ENCODE measurements around the gene PRDX5. TPM values are rescaled to one million over a fixed set of nuclear protein-coding genes. Genes with fewer than 3 reads are reported as not detected.

Gene PRDX5
- total RNA-seq, 2 donors from 2014 or later: 235 to 289 TPM

DNA sequence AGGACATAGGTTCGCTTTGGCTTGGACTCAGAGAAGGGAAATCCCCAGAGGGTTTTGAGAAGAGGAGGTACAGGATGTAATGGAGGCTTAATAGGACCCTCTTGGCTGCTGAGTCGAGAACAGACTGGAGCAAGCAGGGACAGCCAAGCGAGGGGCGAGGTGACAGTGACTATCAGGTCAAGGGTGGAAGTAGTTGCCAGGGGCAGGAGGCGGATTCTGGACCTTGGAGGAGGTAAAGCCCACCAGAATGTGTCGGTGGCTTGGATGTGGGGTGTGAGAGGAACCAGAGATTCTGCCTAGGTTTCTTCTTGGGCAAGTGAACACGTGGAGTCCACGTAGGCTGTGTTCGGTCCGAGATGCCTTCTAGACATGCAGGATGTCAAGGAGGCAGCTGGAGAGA is 5.0 kb upstream of the PRDX5 start:
- Histone ChIP-seq H3K4me3 (ENCODE audit: low read length) (no peak overlapping the region), H3K9me3 (ENCODE audit: control insufficient read depth, low read length) (no peaks in the 10 kb centered on the region), H3K36me3 (ENCODE audit: control insufficient read depth, insufficient read depth, low read length) (peaks cover 28% of the 10 kb centered on the region), H3K4me1 (ENCODE audit: control insufficient read depth, insufficient read depth, low read length) (no peaks in the 10 kb centered on the region), H3K27ac (ENCODE audit: low read depth, low read length) (no peak overlapping the region), H3K27me3 (ENCODE audit: control insufficient read depth, insufficient read depth, low read length, poor library complexity, severe bottlenecking) (no peaks in the 10 kb centered on the region), H3K9ac (ENCODE audit: extremely low read depth, low read length, poor library complexity, severe bottlenecking) (no peak overlapping the region)
- H3K27ac Mint-ChIP-seq: peak overlapping the region; percentile 37
- TF ChIP-seq, protein P1, sequence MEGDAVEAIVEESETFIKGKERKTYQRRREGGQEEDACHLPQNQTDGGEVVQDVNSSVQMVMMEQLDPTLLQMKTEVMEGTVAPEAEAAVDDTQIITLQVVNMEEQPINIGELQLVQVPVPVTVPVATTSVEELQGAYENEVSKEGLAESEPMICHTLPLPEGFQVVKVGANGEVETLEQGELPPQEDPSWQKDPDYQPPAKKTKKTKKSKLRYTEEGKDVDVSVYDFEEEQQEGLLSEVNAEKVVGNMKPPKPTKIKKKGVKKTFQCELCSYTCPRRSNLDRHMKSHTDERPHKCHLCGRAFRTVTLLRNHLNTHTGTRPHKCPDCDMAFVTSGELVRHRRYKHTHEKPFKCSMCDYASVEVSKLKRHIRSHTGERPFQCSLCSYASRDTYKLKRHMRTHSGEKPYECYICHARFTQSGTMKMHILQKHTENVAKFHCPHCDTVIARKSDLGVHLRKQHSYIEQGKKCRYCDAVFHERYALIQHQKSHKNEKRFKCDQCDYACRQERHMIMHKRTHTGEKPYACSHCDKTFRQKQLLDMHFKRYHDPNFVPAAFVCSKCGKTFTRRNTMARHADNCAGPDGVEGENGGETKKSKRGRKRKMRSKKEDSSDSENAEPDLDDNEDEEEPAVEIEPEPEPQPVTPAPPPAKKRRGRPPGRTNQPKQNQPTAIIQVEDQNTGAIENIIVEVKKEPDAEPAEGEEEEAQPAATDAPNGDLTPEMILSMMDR (conservative IDR thresholded peaks at IDR 0.05): no peak
- H3K9me3 Mint-ChIP-seq: no peaks in the 10 kb centered on the region
- peaks cover 6% of the 10 kb centered on the region for H3K4me1 Mint-ChIP-seq
- H3K4me3 Mint-ChIP-seq: no peak overlapping the region
- H3K27me3 Mint-ChIP-seq (ENCODE audit: insufficient read depth): no peaks in the 10 kb centered on the region
- DNase-seq: no peak
- WGBS, 2 experiments (ENCODE audit: insufficient coverage in 1 of 2, insufficient read length in 1 of 2): 94 to 97% methylated on average over 10 of the region's 10 CpGs
- H3K36me3 Mint-ChIP-seq (ENCODE audit: low read depth): peaks cover 36% of the 10 kb centered on the region

DNA sequence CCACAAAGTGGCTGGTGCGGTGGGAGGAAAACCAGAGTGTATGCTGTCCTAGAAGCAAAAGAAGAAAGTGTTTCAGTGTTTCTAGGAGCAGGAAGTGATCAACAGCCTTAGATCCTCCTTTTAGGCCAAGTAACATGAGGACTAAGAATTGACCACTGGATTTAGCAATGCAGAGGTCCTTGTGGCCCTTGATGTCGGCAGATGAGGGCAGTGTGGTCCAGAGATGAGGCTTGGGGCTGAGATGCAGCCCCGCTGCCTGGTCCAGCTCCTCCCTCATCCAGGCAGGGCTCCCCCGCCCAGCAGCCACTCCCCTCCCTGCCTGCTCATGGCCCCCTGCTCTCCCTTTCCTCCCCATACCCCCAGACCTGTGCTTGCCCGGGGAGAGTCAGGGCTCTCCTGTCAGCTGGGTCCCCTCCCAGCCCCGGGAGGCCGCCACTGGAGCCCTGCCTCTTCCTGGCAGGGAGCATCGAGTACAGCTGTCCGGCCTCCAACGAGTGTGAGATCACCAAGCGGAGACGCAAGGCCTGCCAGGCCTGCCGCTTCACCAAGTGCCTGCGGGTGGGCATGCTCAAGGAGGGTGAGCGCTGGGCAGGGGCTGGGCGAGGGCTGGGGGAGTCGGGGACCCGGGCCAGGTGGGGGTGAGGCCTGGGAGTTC is 4.3 kb upstream of the PRDX5 start:
- H3K27ac ChIP-seq (ENCODE audit: low read depth, low read length): no peak overlapping the region
- no peaks in the 10 kb centered on the region for H3K27me3 ChIP-seq (ENCODE audit: control insufficient read depth, insufficient read depth, low read length, poor library complexity, severe bottlenecking)
- TF ChIP-seq, protein P1 (conservative IDR thresholded peaks at IDR 0.05): no peak
- no peak overlapping the region for H3K27ac Mint-ChIP-seq
- H3K27me3 Mint-ChIP-seq (ENCODE audit: insufficient read depth): no peaks in the 10 kb centered on the region
- no peaks in the 10 kb centered on the region for H3K9me3 Mint-ChIP-seq
- H3K4me3 ChIP-seq (ENCODE audit: low read length): no peak overlapping the region
- 92% methylated on average over 10 to 18 of the region's 18 CpGs for WGBS, 2 experiments (ENCODE audit: insufficient coverage in 1 of 2, insufficient read length in 1 of 2)
- H3K9ac ChIP-seq (ENCODE audit: extremely low read depth, low read length, poor library complexity, severe bottlenecking): no peak overlapping the region
- H3K4me3 Mint-ChIP-seq: no peak overlapping the region
- H3K9me3 ChIP-seq (ENCODE audit: control insufficient read depth, low read length): no peaks in the 10 kb centered on the region
- no peak for DNase-seq
- H3K36me3 ChIP-seq (ENCODE audit: control insufficient read depth, insufficient read depth, low read length): peaks cover 28% of the 10 kb centered on the region
- peaks cover 6% of the 10 kb centered on the region for H3K4me1 Mint-ChIP-seq
- H3K4me1 ChIP-seq (ENCODE audit: control insufficient read depth, insufficient read depth, low read length): no peaks in the 10 kb centered on the region
- peaks cover 36% of the 10 kb centered on the region for H3K36me3 Mint-ChIP-seq (ENCODE audit: low read depth)

DNA sequence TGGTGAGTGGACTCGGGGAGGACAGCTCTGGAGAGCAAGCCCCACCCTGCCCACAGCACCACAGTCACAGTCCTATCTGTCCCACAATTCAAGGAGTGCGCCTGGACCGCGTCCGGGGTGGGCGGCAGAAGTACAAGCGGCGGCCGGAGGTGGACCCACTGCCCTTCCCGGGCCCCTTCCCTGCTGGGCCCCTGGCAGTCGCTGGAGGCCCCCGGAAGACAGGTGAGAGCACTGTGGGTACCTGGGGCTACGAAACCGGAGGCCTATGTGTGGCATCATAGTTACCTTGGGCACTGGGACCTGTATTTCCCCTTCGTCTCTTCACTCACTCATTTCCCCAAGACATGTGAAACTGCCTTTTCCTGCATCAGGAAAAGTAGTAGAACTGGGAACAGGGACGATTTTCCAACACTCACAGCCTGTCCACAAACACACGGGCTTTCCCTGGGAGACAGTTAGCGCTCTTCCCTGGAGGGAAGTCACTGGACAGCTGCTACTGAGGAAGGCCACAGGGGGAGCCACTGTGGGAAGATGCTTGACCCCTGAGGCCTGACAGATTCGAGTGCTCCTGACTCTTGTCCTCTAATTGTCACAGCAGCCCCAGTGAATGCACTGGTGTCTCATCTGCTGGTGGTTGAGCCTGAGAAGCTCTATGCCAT is 3.6 kb upstream of the PRDX5 start:
- 94% methylated on average over 12 to 19 of the region's 19 CpGs for WGBS, 2 experiments (ENCODE audit: insufficient coverage in 1 of 2, insufficient read length in 1 of 2)
- no peaks in the 10 kb centered on the region for H3K9me3 ChIP-seq (ENCODE audit: control insufficient read depth, low read length)
- H3K9ac ChIP-seq (ENCODE audit: extremely low read depth, low read length, poor library complexity, severe bottlenecking): no peak overlapping the region
- H3K27me3 Mint-ChIP-seq (ENCODE audit: insufficient read depth): no peaks in the 10 kb centered on the region
- peaks cover 28% of the 10 kb centered on the region for H3K36me3 ChIP-seq (ENCODE audit: control insufficient read depth, insufficient read depth, low read length)
- H3K4me1 Mint-ChIP-seq: peaks cover 11% of the 10 kb centered on the region
- H3K4me3 Mint-ChIP-seq: no peak overlapping the region
- H3K36me3 Mint-ChIP-seq (ENCODE audit: low read depth): peaks cover 34% of the 10 kb centered on the region
- no peak for DNase-seq
- peak overlapping the region; percentile 59 for H3K27ac Mint-ChIP-seq
- no peaks in the 10 kb centered on the region for H3K9me3 Mint-ChIP-seq
- peaks cover under 1% of the 10 kb centered on the region for H3K4me1 ChIP-seq (ENCODE audit: control insufficient read depth, insufficient read depth, low read length)
- no peak overlapping the region for H3K4me3 ChIP-seq (ENCODE audit: low read length)
- H3K27me3 ChIP-seq (ENCODE audit: control insufficient read depth, insufficient read depth, low read length, poor library complexity, severe bottlenecking): no peaks in the 10 kb centered on the region
- no peak overlapping the region for H3K27ac ChIP-seq (ENCODE audit: low read depth, low read length)
- TF ChIP-seq, protein P1 (conservative IDR thresholded peaks at IDR 0.05): peak; percentile 62
